ENCODE data around the gene CEMIP. TPM values are rescaled to one million over a fixed set of nuclear protein-coding genes. Genes with fewer than 3 reads are reported as not detected.
A peak's percentile ranks its signal among the peaks of the same experiment; 100 is the strongest.

CEMIP gene
- polyA plus RNA-seq, 1 experiment, result 221 TPM

DNA sequence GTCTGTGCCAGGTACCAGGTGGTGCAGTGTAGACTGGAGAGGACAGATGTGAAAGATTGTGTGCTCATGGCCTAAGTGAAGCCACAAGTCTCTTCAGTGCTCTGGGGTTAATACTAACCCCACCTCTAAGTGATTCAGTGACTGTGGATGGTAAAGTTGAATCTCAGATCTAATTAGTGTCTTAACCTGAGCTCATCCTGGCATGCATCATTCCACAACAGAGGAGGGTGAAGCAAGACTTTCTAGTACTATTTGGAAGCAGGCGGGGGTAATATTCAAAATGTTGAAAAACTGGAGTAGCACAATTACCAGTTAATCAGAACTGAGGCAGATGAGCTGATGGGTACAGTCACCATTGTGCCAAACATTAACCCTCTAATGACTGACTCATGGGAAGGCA, 213.3 kb downstream of the CEMIP start:
- Histone ChIP-seq H3K9me3 (ENCODE audit: control insufficient read depth, insufficient read depth, low read length) (peaks cover 7% of the 10 kb centered on the region), H3K27me3 (ENCODE audit: control insufficient read depth, insufficient read depth, low read length) (no peaks in the 10 kb centered on the region), H3K27ac (ENCODE audit: low read depth, low read length) (no peak overlapping the region), H3K4me3 (ENCODE audit: low read depth, low read length) (no peak overlapping the region)
- ChIA-PET POLR2A (no interaction called here), CTCF (interaction anchor here (1.3 kb wide), 1 partner anchor 274 kb away, joined by 8 read pairs; no protein-coding TSS in a partner anchor)
- no peak for DNase-seq (ENCODE audit: low read depth, low spot score)
- TF ChIP-seq, protein P1, sequence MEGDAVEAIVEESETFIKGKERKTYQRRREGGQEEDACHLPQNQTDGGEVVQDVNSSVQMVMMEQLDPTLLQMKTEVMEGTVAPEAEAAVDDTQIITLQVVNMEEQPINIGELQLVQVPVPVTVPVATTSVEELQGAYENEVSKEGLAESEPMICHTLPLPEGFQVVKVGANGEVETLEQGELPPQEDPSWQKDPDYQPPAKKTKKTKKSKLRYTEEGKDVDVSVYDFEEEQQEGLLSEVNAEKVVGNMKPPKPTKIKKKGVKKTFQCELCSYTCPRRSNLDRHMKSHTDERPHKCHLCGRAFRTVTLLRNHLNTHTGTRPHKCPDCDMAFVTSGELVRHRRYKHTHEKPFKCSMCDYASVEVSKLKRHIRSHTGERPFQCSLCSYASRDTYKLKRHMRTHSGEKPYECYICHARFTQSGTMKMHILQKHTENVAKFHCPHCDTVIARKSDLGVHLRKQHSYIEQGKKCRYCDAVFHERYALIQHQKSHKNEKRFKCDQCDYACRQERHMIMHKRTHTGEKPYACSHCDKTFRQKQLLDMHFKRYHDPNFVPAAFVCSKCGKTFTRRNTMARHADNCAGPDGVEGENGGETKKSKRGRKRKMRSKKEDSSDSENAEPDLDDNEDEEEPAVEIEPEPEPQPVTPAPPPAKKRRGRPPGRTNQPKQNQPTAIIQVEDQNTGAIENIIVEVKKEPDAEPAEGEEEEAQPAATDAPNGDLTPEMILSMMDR (IDR thresholded peaks at IDR 0.05; ENCODE audit: low read depth, low read length), result no peak

- no peak overlapping the region for H3K27ac ChIP-seq (ENCODE audit: low read depth, low read length)
- no peak for DNase-seq (ENCODE audit: low read depth, low spot score)
- no peaks in the 10 kb centered on the region for H3K27me3 ChIP-seq (ENCODE audit: control insufficient read depth, insufficient read depth, low read length)
- ChIA-PET POLR2A (no interaction called here), CTCF (no interaction called here)
- TF ChIP-seq, protein P1 (IDR thresholded peaks at IDR 0.05; ENCODE audit: low read depth, low read length), result peak; percentile 36
- peaks cover 10% of the 10 kb centered on the region for H3K9me3 ChIP-seq (ENCODE audit: control insufficient read depth, insufficient read depth, low read length)
- H3K4me3 ChIP-seq (ENCODE audit: low read depth, low read length), result no peak overlapping the region
Measured at GRCh38 chr15:80996247-80996646, 217.1 kb downstream of the CEMIP start.

DNA sequence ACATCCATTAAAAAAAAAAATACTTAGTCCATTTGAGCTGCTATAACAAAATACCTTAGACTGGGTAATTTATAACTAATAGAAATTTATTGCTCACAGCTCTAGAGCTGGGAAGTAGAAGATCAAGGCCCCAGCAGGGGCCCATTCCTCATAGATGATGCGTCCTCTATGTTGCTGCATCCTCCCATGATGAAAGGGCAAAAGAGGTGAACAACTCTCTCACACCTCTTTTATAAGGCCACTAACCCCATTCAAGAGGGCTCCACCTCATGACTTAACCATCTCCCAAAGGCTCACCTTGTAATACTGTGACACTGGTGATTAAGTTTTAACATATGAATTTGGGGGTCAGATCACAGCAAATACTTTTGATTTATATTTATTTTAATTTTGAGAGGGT, 218.5 kb downstream of the CEMIP start:
- Histone ChIP-seq H3K27ac (ENCODE audit: low read depth, low read length) (no peak overlapping the region), H3K9me3 (ENCODE audit: control insufficient read depth, insufficient read depth, low read length) (peaks cover 11% of the 10 kb centered on the region), H3K4me3 (ENCODE audit: low read depth, low read length) (no peak overlapping the region), H3K27me3 (ENCODE audit: control insufficient read depth, insufficient read depth, low read length) (no peaks in the 10 kb centered on the region)
- CTCF ChIA-PET, result interaction anchor here (1.8 kb wide), 1 partner anchor 269 kb away, joined by 5 read pairs; no protein-coding TSS in a partner anchor
- POLR2A ChIA-PET, result no interaction called here
- TF ChIP-seq, protein P1 (IDR thresholded peaks at IDR 0.05; ENCODE audit: low read depth, low read length), result no peak
- DNase-seq (ENCODE audit: low read depth, low spot score), result no peak

- no peak for DNase-seq (ENCODE audit: low read depth, low spot score)
- Histone ChIP-seq H3K9me3 (ENCODE audit: control insufficient read depth, insufficient read depth, low read length) (peaks cover 13% of the 10 kb centered on the region), H3K4me3 (ENCODE audit: low read depth, low read length) (no peak overlapping the region), H3K27me3 (ENCODE audit: control insufficient read depth, insufficient read depth, low read length) (no peaks in the 10 kb centered on the region), H3K27ac (ENCODE audit: low read depth, low read length) (no peak overlapping the region)
- ChIA-PET POLR2A (no interaction called here), CTCF (interaction anchor here (1.8 kb wide), 1 partner anchor 268 kb away, joined by 5 read pairs; no protein-coding TSS in a partner anchor)
- TF ChIP-seq, protein P1 (IDR thresholded peaks at IDR 0.05; ENCODE audit: low read depth, low read length), result no peak
Measured at GRCh38 chr15:80998251-80998650, 219.1 kb downstream of the CEMIP start.

GRCh38 chr15:80999623-81000036, 220.5 kb downstream of the CEMIP start:
- no peak for DNase-seq (ENCODE audit: low read depth, low spot score)
- no peaks in the 10 kb centered on the region for H3K27me3 ChIP-seq (ENCODE audit: control insufficient read depth, insufficient read depth, low read length)
- peaks cover 13% of the 10 kb centered on the region for H3K9me3 ChIP-seq (ENCODE audit: control insufficient read depth, insufficient read depth, low read length)
- ChIA-PET POLR2A (no interaction called here), CTCF (no interaction called here)
- TF ChIP-seq, protein P1 (IDR thresholded peaks at IDR 0.05; ENCODE audit: low read depth, low read length), result no peak
- no peak overlapping the region for H3K27ac ChIP-seq (ENCODE audit: low read depth, low read length)
- H3K4me3 ChIP-seq (ENCODE audit: low read depth, low read length), result peak overlapping the region; percentile 83
